GM18951 (cell line): Measurements from ENCODE around the gene SH3BP5L.

Experiments
- POLR2A ChIP-seq: IDR thresholded peaks from 4 replicates; pipeline ENCODE4 v1.6.1; 2011; ENCODE audit warnings: mild to moderate bottlenecking; ENCODE audit not compliant: insufficient read length, insufficient read depth; ENCODE audit errors: extremely low read depth
- in situ Hi-C: fragments of 300-500 bp; cut with MboI; formaldehyde crosslinking; loops from one replicate; pipeline ENCODE4 v1.12.0; 2022; ENCODE audit warnings: low sequenced_read_pairs, mixed read lengths, inconsistent platforms; ENCODE audit not compliant: unreplicated experiment

Gene SH3BP5L

DNA sequence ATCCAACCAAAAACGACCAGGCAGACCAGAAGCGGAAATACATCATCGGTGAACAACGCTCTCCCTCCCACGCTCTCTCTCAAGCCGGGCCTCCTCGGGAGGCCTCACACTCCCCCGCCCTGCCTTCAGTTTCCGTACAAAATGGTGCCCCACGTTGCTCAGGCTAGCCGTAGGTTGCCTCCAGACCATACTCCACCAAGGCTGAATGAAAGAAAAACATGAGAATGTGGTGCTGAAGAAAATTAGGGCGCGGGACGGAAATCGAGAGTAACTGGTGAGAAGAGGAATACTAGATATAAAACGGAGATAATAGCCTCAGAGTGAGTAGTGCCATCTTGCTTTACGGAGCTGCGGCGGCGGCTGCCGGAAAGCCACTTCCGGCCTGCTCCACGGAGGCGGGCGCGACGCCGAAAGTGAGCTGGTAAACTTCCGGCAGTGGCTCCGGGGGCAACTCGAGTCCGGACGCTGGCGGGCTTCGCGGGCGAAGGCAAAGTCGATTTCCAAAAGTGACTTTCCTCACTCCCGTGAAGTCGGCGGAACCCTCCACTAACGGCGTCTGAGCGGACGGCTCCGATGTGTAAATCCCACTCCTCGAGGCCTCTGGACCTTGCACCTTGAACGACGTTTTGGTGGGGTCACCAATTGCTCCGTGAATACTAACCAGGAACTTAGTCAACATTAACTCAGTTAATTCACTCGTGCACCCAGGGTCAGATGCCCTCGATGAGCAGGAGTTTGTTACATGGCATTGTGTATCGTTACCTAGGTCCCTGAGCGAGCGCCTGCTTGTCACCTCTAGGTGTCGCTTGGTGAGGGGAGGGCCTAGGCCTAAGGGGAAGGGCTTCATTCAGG lies at the start of gene SH3BP5L:
TSS of gene SH3BP5L (minus strand) at position 7 of the 852 bp plus-strand sequence. CDS start 980 bp downstream, outside the sequence.
- in situ Hi-C loops: no loop called here
- TF ChIP-seq POLR2A: peak; percentile 77

GRCh38 chr1:248873993-248874533 lies 48.3 kb upstream of the SH3BP5L start:
- no peak for TF ChIP-seq POLR2A
- in situ Hi-C loops: no loop called here

DNA sequence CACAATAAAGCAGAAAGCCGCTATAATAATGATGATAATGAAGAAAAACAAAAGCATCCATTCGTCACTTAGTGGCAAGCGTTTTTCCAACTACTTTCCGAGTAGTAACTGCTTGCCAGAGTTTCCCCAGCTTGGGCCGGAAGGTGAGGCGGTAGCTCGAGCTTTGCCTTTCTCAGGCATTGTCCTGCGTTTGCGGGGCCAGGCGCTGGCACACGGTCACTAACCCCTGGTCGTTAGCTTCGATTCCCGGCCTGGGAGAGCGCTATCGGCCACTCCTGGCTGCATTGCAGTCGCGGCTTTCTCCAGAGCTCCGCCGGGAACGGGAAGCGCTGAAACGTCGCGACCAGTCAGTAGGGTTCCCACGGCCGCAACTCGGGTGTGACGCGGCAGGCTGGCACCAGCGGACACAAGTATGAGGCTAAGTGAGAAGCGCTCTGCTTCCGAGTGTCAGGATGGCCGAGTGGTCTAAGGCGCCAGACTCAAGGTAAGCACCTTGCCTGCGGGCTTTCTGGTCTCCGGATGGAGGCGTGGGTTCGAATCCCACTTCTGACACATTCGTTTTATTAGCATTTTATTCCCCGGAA lies 47.8 kb upstream of the SH3BP5L start:
- in situ Hi-C loops: no loop called here
- peak; percentile 39 for TF ChIP-seq POLR2A

DNA sequence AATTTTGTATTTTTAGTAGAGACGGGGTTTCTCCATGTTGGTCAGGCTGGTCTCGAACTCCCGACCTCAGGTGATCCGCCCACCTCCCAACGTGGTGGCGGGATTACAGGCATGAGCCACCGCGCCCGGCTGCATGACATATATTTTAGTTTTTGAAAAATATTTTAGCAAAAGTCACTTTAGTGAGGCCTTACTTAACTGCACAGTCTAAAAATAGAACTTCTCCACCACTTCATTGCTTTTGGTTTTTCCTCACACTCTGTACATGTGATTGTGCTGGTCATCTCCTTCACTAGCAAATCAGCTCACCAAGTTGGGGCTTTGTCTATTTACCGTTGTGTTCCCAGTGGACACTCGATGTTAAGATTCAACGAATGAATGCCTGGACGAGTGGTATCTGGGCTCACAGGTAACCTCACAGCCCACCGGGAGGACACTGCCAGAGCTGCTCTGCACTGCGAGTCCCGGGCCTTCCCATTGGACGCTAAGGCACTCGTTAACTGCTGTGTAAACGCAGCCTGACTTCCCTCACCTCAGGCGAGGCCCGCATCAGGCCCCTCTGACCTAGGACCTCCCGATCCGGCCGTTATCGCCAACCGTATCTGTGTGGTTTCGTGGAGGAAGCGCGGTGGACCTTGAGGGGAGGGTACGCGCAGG lies 47.2 kb upstream of the SH3BP5L start:
- in situ Hi-C loops: no loop called here

GRCh38 chr1:248871837-248872401 lies 46.2 kb upstream of the SH3BP5L start:
- TF ChIP-seq POLR2A: no peak
- in situ Hi-C loops: no loop called here

More for the DNA sequence above, 47.2 kb upstream of the SH3BP5L start:
- TF ChIP-seq POLR2A: peak; percentile 11

DNA sequence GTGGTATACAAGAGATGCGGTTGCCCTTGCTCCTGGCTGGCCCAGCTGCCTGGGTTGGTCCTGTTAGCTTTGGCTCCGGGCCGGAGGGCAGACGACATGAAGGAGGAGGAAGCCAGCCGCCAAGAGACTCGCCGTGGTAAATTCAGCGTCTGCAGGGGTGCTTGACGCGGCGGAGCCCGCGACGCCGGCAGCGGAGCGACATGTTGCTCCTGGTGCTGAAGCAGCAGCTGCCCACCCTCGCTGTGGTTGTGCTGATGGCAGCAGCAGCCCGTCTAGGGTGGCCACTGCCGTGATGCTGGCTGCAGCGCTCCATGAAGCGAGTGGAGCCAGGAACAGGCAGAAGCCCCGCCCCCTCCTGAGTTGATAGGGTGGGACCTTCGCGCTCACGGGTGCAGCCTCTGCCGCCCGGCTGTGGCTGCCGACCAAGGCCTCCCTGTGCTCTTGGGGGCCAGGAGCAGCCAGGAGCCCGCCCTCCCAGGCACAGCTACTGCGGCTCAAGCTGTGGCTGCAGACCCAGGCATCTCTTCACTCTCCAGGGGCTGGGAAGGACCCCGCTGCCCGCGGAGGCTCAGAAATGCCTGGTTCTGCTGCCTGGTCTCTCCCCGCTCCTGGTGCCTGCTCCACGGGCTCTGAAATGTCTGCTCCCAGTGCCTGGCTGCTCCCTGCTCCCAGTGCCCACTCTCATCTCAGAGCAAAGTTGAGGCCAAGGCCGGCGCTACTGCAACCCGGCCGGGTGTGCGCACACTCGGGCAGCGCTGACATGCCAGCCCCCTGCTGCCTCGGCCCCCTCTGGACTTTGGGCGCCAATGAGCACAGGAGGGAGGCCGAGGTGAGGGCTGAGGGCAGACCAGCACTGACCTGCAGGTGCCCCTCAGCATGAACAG lies 37.5 kb upstream of the SH3BP5L start:
- in situ Hi-C loops: no loop called here

DNA sequence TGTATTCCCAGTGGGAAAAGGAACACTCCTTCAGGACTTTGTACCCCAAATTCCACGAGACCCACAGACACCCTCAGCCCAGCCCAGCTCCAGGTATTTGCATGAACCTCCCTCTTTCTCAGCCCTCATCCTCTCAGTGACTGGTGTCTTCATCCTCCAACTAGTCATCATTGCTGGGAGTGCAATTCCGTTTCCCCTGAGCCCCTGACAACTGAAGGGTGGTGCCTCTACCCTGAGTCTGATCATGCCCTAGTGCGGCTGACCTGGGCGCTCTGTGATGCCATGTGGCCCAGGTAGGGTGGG lies 36.9 kb upstream of the SH3BP5L start:
- no peak for TF ChIP-seq POLR2A
- in situ Hi-C loops: no loop called here

More for the DNA sequence above, 37.5 kb upstream of the SH3BP5L start:
- peak; percentile 83 for TF ChIP-seq POLR2A

- in situ Hi-C loops: no loop called here
- no peak for TF ChIP-seq POLR2A
These were observed 35.9 kb upstream of the SH3BP5L start for GRCh38 chr1:248861616-248862015.

GRCh38 chr1:248860007-248860406 lies 34.3 kb upstream of the SH3BP5L start:
- in situ Hi-C loops: no loop called here
- TF ChIP-seq POLR2A: no peak

- in situ Hi-C loops: no loop called here
- peak; percentile 97 for TF ChIP-seq POLR2A
These were observed 33.5 kb upstream of the SH3BP5L start, which contains the start of gene ZNF692 for GRCh38 chr1:248858891-248859889. Gene ZNF692, minus strand, starts transcription at chr1:248859085. Its CDS starts 776 bp downstream, at chr1:248858309.

GRCh38 chr1:248858096-248858890 lies 32.6 kb upstream of the SH3BP5L start:
- peak; percentile 38 for TF ChIP-seq POLR2A
- in situ Hi-C loops: no loop called here

- in situ Hi-C loops: no loop called here
- no peak for TF ChIP-seq POLR2A
These were observed 32.0 kb upstream of the SH3BP5L start for GRCh38 chr1:248857749-248858095.
